ENCODE measurements around the gene MBD5.
"Not testable (repeated sequence)": the region's sequence is repeated elsewhere in the genome, so short reads cannot be mapped to it uniquely, and the experiment has no call there.

Gene MBD5

GRCh38 chr2:148021059-148021861, at the start of gene MBD5:
Gene MBD5, plus strand, starts transcription at chr2:148021091.
- DNase-seq (ENCODE audit: low read depth in 2 of 2): peak; percentile 2 to 34

- DNase-seq (ENCODE audit: low read depth in 2 of 2): no peak
Observed at GRCh38 chr2:147976102-147976501, 44.8 kb upstream of the MBD5 start.

GRCh38 chr2:147977679-147978078, 43.2 kb upstream of the MBD5 start:
- no peak for DNase-seq (ENCODE audit: low read depth in 2 of 2)

- DNase-seq (ENCODE audit: low read depth in 2 of 2): no peak
Observed at GRCh38 chr2:147980940-147981528, 39.9 kb upstream of the MBD5 start.

GRCh38 chr2:147989102-147989501, 31.8 kb upstream of the MBD5 start:
- no peak for DNase-seq (ENCODE audit: low read depth in 2 of 2)

GRCh38 chr2:147989809-147990403, 31.0 kb upstream of the MBD5 start:
- no peak for DNase-seq (ENCODE audit: low read depth in 2 of 2)

- not testable (repeated sequence) for DNase-seq (ENCODE audit: low read depth in 2 of 2)
Observed at GRCh38 chr2:147994965-147995364, 25.9 kb upstream of the MBD5 start.

GRCh38 chr2:147996828-147997227, 24.1 kb upstream of the MBD5 start:
- no peak for DNase-seq (ENCODE audit: low read depth in 2 of 2)

GRCh38 chr2:147998203-147998602, 22.7 kb upstream of the MBD5 start:
- no peak for DNase-seq (ENCODE audit: low read depth in 2 of 2)

- DNase-seq (ENCODE audit: low read depth in 2 of 2): no peak
Observed at GRCh38 chr2:147999126-147999525, 21.8 kb upstream of the MBD5 start.

- DNase-seq (ENCODE audit: low read depth in 2 of 2): no peak
Observed at GRCh38 chr2:148000095-148000494, 20.8 kb upstream of the MBD5 start.

- DNase-seq (ENCODE audit: low read depth in 2 of 2): not testable (repeated sequence)
Observed at GRCh38 chr2:148002420-148002819, 18.5 kb upstream of the MBD5 start.

- DNase-seq (ENCODE audit: low read depth in 2 of 2): no peak
Observed at GRCh38 chr2:148006249-148007007, 14.5 kb upstream of the MBD5 start.

- DNase-seq (ENCODE audit: low read depth in 2 of 2): no peak
Observed at GRCh38 chr2:148007219-148007900, 13.5 kb upstream of the MBD5 start.

GRCh38 chr2:148008411-148008810, 12.5 kb upstream of the MBD5 start:
- not testable (repeated sequence) for DNase-seq (ENCODE audit: low read depth in 2 of 2)

GRCh38 chr2:148013876-148014275, 7.0 kb upstream of the MBD5 start:
- no peak for DNase-seq (ENCODE audit: low read depth in 2 of 2)

GRCh38 chr2:148014616-148015015, 6.3 kb upstream of the MBD5 start:
- no peak for DNase-seq (ENCODE audit: low read depth in 2 of 2)

GRCh38 chr2:148020111-148021058, 506 bp upstream of the MBD5 start, which contains the start of gene ORC4:
Gene ORC4, minus strand, starts transcription at chr2:148020737. Its CDS starts 44,779 bp downstream, at chr2:147975958.
- peak; percentile 87 to 95 for DNase-seq (ENCODE audit: low read depth in 2 of 2)

- DNase-seq (ENCODE audit: low read depth in 2 of 2): no peak
Observed at GRCh38 chr2:148021886-148022285, 995 bp downstream of the MBD5 start.

- no peak for DNase-seq (ENCODE audit: low read depth in 2 of 2)
Observed at GRCh38 chr2:148022351-148022750, 1.5 kb downstream of the MBD5 start.
